Heart left ventricle (tissue), 16 donors: ENCODE data around the gene EFNA5. TPM values are rescaled to one million over a fixed set of nuclear protein-coding genes. Genes with fewer than 3 reads are reported as not detected.

Experiments
- ATAC-seq, 4 donors: fragments of 200-7000 bp; cut with Tn5 transposase; one replicate each; pipeline ENCODE4 v1.9.1; 2020 to 2022; ENCODE audit warnings: moderate library complexity in 4 of 4, mild to moderate bottlenecking in 3 of 4, moderate number of reproducible peaks in 1 of 4
- DNase-seq, 5 donors: peaks; one replicate each; pipeline ENCODE4 v3.0.0-alpha.2; 2020
- H3K27ac ChIP-seq, 12 donors: fragments of 200-600 bp; sonication (generic) in 4 of 12; one replicate each; pipeline versions ENCODE4 v1.5.0 to v1.8.0; 2016 to 2022; ENCODE audit warnings: mild to moderate bottlenecking in 2 of 12
- H3K27me3 ChIP-seq, 9 donors: fragments of 200-600 bp; sonication (generic) in 2 of 9; one replicate each; pipeline versions ENCODE4 v1.5.1 to v1.8.0; 2016 to 2022; ENCODE audit warnings: mild to moderate bottlenecking in 3 of 9
- H3K36me3 ChIP-seq, 9 donors: fragments of 200-600 bp; sonication (generic) in 2 of 9; one replicate each; pipeline versions ENCODE4 v1.5.0 to v1.8.0; 2018 to 2022; ENCODE audit warnings: mild to moderate bottlenecking in 2 of 9
- H3K4me1 ChIP-seq, 12 donors: fragments of 200-600 bp; sonication (generic) in 4 of 12; one replicate each; pipeline versions ENCODE4 v1.5.0 to v1.8.0; 2016 to 2022; ENCODE audit warnings: mild to moderate bottlenecking in 3 of 12
- H3K4me3 ChIP-seq, 12 donors: fragments of 200-600 bp; sonication (generic) in 4 of 12; one replicate each; pipeline versions ENCODE4 v1.5.0 to v1.8.0; 2017 to 2022; ENCODE audit warnings: mild to moderate bottlenecking in 9 of 12, moderate library complexity in 4 of 12
- H3K9me3 ChIP-seq, 12 donors: fragments of 200-600 bp; sonication (generic) in 4 of 12; one replicate each; pipeline versions ENCODE4 v1.5.0 to v1.8.0; 2016 to 2022; ENCODE audit warnings: mild to moderate bottlenecking in 1 of 12
- CTCF ChIP-seq, 12 donors: fragments of 200-600 bp; sonication (generic) in 4 of 12; IDR thresholded peaks; one replicate each; pipeline versions ENCODE4 v1.5.0 to v1.8.0; 2018 to 2022; ENCODE audit warnings: antibody characterized with exemption in 12 of 12, mild to moderate bottlenecking in 5 of 12
- POLR2A ChIP-seq, 2 donors: fragments of 450-650 bp; IDR thresholded peaks; one replicate each; pipeline ENCODE4 v1.6.1; 2017; ENCODE audit warnings: antibody characterized with exemption in 2 of 2, mild to moderate bottlenecking in 2 of 2, moderate library complexity in 2 of 2
- WGBS, 4 donors: extraction: QIAGEN DNeasy Blood & Tissue Kit in 2 of 4; methylation state at CpG; one replicate each; pipeline versions ENCODE4 v1.1.5 to v1.1.7; 2013 to 2018; 5-methylcytosine and 5-hydroxymethylcytosine counted together
- intact Hi-C, 10 donors: fragments of 100-400 bp; cut with DNase I; formaldehyde crosslinking; loops; one replicate each; pipeline versions ENCODE4 v1.11.1 to v1.14.2; 2022
- polyA plus RNA-seq, 2 donors: library from polyadenylated mRNA; stranded (reverse); fragments of 200-250 nt; gene quantifications; one replicate each; pipeline ENCODE4 v1.2.3, GENCODE V29; 2013
- total RNA-seq, 9 donors: library from RNA; depleted of rRNA in 2 of 9; stranded (reverse); fragments of >200 nt in 2 of 9; fragmentation: NEBNext Ultra II Directional in 3 of 9; extraction: Animal tissue kit (Norgen Biotek cat#: 25700) in 3 of 9; gene quantifications; one replicate each; pipeline versions ENCODE4 v1.1.0 to v1.2.4, GENCODE V29; 2016 to 2023
- donor health status: ischemic (EF 13 %, LVEDD 7.1; RV severe dilation, severe dysfunction).
- donor health status: healthy with polysubstance abuse.
- donor health status: DM: no; HTN: yes; CAD: no.
- donor health status: DM: no; HTN: no; CAD: no.
- donor health status: ischemic (EF 25% LVEDD 6.9; RV normal size, moderate dysfunction).
- donor health status: ischemic (EF 25% LVEDD 5.7; RV mildly dilated, moderate dysfunction).
- donor health status: healthy.
- donor health status: DM: yes; HTN: yes; CAD: no.
- donor health status: ischemic (EF 35%, LVEDD 5.7; RV mildly dilated, moderate dysfunction).
- donor health status: nonischemic (EF 11% LVEDD 7.7; RV severe dilation, severe dysfunction).
- donor health status: DM: yes; HTN: yes; CAD: no.
- donor health status: PGD.
- donor health status: ischemic (EF 29% LVEDD 5.4; RV normal size, mild dysfunction).
- donor health status: nonischemic (EF 23%, LVEDD 6.1; RV moderate dilation, normal function).

EFNA5 gene
- total and polyA plus RNA-seq, 11 donors, result 6.1 to 58.4 (median 28.3) TPM

- intact Hi-C loops, result no loop called here
Measured at GRCh38 chr5:107621089-107621488, 49.6 kb downstream of the EFNA5 start.

GRCh38 chr5:107619781-107620180 is 51.0 kb downstream of the EFNA5 start:
- TF ChIP-seq POLR2A (IDR thresholded peaks at IDR 0.05) (no peak), CTCF (IDR thresholded peaks at IDR 0.05) (no peak)
- ATAC-seq (no peak), DNase-seq (no peak)
- Histone ChIP-seq H3K27me3 (no peaks in the 10 kb centered on the region), H3K9me3 (no peaks in the 10 kb centered on the region), H3K27ac (no peak overlapping the region), H3K36me3 (no peaks in the 10 kb centered on the region), H3K4me3 (no peak overlapping the region), H3K4me1 (peaks cover 0 to 33% (median 5%) of the 10 kb centered on the region in 12 donors)
- intact Hi-C loops, result no loop called here
- WGBS, 4 donors, result 49 to 53% (median 52%) methylated on average over 2 of the region's 2 CpGs

More at GRCh38 chr5:107621089-107621488, 49.6 kb downstream of the EFNA5 start:
- TF ChIP-seq POLR2A (IDR thresholded peaks at IDR 0.05) (no peak), CTCF (IDR thresholded peaks at IDR 0.05) (no peak)
- Histone ChIP-seq H3K27ac (no peak overlapping the region), H3K27me3 (no peaks in the 10 kb centered on the region), H3K36me3 (no peaks in the 10 kb centered on the region), H3K4me1 (peaks cover 0 to 25% (median 5%) of the 10 kb centered on the region in 12 donors), H3K4me3 (no peak overlapping the region), H3K9me3 (no peaks in the 10 kb centered on the region)
- 70 to 93% (median 84%) methylated on average over 1 of the region's 1 CpG for WGBS, 4 donors
- DNase-seq, result no peak
- ATAC-seq, result no peak

- Histone ChIP-seq H3K36me3 (no peaks in the 10 kb centered on the region), H3K27me3 (no peaks in the 10 kb centered on the region), H3K4me1 (peaks cover 0 to 40% (median 5%) of the 10 kb centered on the region in 12 donors), H3K27ac (peak overlapping the region in 2 of 12 donors; percentile 13 to 35), H3K9me3 (no peaks in the 10 kb centered on the region), H3K4me3 (no peak overlapping the region)
- DNase-seq (no peak), ATAC-seq (peak in 1 of 4 donors; percentile 52)
- WGBS, 4 donors, result 38 to 56% (median 50%) methylated on average over 3 of the region's 3 CpGs
- intact Hi-C loops, result no loop called here
- TF ChIP-seq POLR2A (IDR thresholded peaks at IDR 0.05), result no peak
- no peak for TF ChIP-seq CTCF (IDR thresholded peaks at IDR 0.05)
Measured at GRCh38 chr5:107618242-107618641, 52.5 kb downstream of the EFNA5 start.

GRCh38 chr5:107617052-107617451 is 53.7 kb downstream of the EFNA5 start:
- TF ChIP-seq CTCF (IDR thresholded peaks at IDR 0.05), result no peak
- TF ChIP-seq POLR2A (IDR thresholded peaks at IDR 0.05), result no peak
- no peaks in the 10 kb centered on the region for H3K9me3 ChIP-seq
- ATAC-seq, result no peak
- H3K4me1 ChIP-seq, result peaks cover 0 to 39% (median 7%) of the 10 kb centered on the region in 12 donors
- H3K27me3 ChIP-seq, result no peaks in the 10 kb centered on the region
- H3K27ac ChIP-seq, result no peak overlapping the region
- H3K36me3 ChIP-seq, result no peaks in the 10 kb centered on the region
- intact Hi-C loops, result no loop called here
- H3K4me3 ChIP-seq, result no peak overlapping the region
- DNase-seq, result no peak
- WGBS, 4 donors, result 92 to 97% (median 96%) methylated on average over 1 of the region's 1 CpG
